Loucy (cell line): ENCODE measurements around the gene TMC3.

ENCODE experiments used
- H2AFZ ChIP-seq: fragments of 200-600 bp; sonication (generic); 2 replicates; pipeline ENCODE4 v1.6.0; 2016; ENCODE audit warnings: antibody characterized with exemption, mild to moderate bottlenecking, low read length, moderate library complexity
- H3F3A ChIP-seq: fragments of 200-600 bp; 2 replicates; pipeline ENCODE4 v1.6.0; 2016; ENCODE audit warnings: antibody characterized with exemption, low read depth, mild to moderate bottlenecking
- H3K27me3 ChIP-seq: fragments of 200-600 bp; sonication (generic); 2 replicates; pipeline ENCODE4 v1.6.1; 2014; ENCODE audit warnings: low read length, mild to moderate bottlenecking; ENCODE audit not compliant: insufficient read depth, poor library complexity, severe bottlenecking
- H3K36me3 ChIP-seq: fragments of 200-600 bp; sonication (generic); 2 replicates; pipeline ENCODE4 v1.6.1; 2016; ENCODE audit warnings: low read length; ENCODE audit not compliant: insufficient read depth
- H3K4me1 ChIP-seq: fragments of 200-600 bp; sonication (generic); 2 replicates; pipeline ENCODE4 v1.5.1; 2014; ENCODE audit warnings: low read length, mild to moderate bottlenecking; ENCODE audit not compliant: insufficient read depth, poor library complexity, severe bottlenecking
- H3K4me2 ChIP-seq: fragments of 200-600 bp; sonication (generic); 2 replicates; pipeline ENCODE4 v1.6.0; 2014; ENCODE audit warnings: antibody characterized with exemption, low read length, low read depth, mild to moderate bottlenecking; ENCODE audit not compliant: poor library complexity, severe bottlenecking
- H3K4me3 ChIP-seq: fragments of 200-600 bp; sonication (generic); 2 replicates; pipeline ENCODE4 v1.5.1; 2014; ENCODE audit warnings: low read length, mild to moderate bottlenecking, mixed read lengths; ENCODE audit not compliant: poor library complexity, severe bottlenecking
- H3K79me2 ChIP-seq: fragments of 200-600 bp; sonication (generic); 2 replicates; pipeline ENCODE4 v1.6.1; 2014; ENCODE audit warnings: low read length; ENCODE audit not compliant: insufficient read depth
- H3K9ac ChIP-seq: fragments of 200-600 bp; sonication (generic); 2 replicates; pipeline ENCODE4 v1.6.0; 2014; ENCODE audit warnings: mild to moderate bottlenecking, low read depth, low read length, moderate library complexity; ENCODE audit not compliant: poor library complexity, severe bottlenecking
- H3K9me2 ChIP-seq: fragments of 200-600 bp; sonication (generic); replicated peaks from 2 replicates; pipeline ENCODE4 v1.6.1; 2016; ENCODE audit warnings: low read depth, low read length, mixed read lengths
- H3K9me3 ChIP-seq: fragments of 200-600 bp; sonication (generic); 2 replicates; pipeline ENCODE4 v1.6.1; 2014; ENCODE audit warnings: mild to moderate bottlenecking, antibody characterized with exemption, low read length, low read depth; ENCODE audit not compliant: insufficient read depth
- H4K20me1 ChIP-seq: fragments of 200-600 bp; sonication (generic); 2 replicates; pipeline ENCODE4 v1.6.0; 2014; ENCODE audit warnings: antibody characterized with exemption, low read length, mild to moderate bottlenecking; ENCODE audit not compliant: insufficient read depth, poor library complexity, severe bottlenecking
- CTCF ChIP-seq: fragments of 200-600 bp; sonication (generic); conservative IDR thresholded peaks from 2 replicates; pipeline ENCODE4 v1.5.1; 2014; ENCODE audit warnings: mild to moderate bottlenecking, antibody characterized with exemption, low read length
- EZH2phosphoT487 ChIP-seq: fragments of 200-600 bp; IDR thresholded peaks from 2 replicates; pipeline ENCODE4 v1.6.1; 2018; ENCODE audit warnings: antibody characterized with exemption, mild to moderate bottlenecking, moderate library complexity, borderline replicate concordance

The TMC3 gene

GRCh38 chr15:81358248-81358647, 15.8 kb downstream of the TMC3 start:
- no peaks in the 10 kb centered on the region for H4K20me1 ChIP-seq
- no peaks in the 10 kb centered on the region for H3K4me1 ChIP-seq
- H3K4me2 ChIP-seq = no peak overlapping the region
- TF ChIP-seq CTCF (no peak), EZH2phosphoT487 (no peak)
- no peak overlapping the region for H2AFZ ChIP-seq
- H3K9me2 ChIP-seq = no peaks in the 10 kb centered on the region
- H3K79me2 ChIP-seq = no peaks in the 10 kb centered on the region
- H3K36me3 ChIP-seq = no peaks in the 10 kb centered on the region
- no peak overlapping the region for H3K4me3 ChIP-seq
- no peaks in the 10 kb centered on the region for H3K27me3 ChIP-seq
- H3F3A ChIP-seq = no peaks in the 10 kb centered on the region
- H3K9ac ChIP-seq = no peak overlapping the region
- no peaks in the 10 kb centered on the region for H3K9me3 ChIP-seq

GRCh38 chr15:81357180-81357686, 16.8 kb downstream of the TMC3 start:
- Histone ChIP-seq H3K4me2 (no peak overlapping the region), H4K20me1 (no peaks in the 10 kb centered on the region), H3K36me3 (no peaks in the 10 kb centered on the region), H3K9me3 (no peaks in the 10 kb centered on the region), H3K4me1 (no peaks in the 10 kb centered on the region), H3K79me2 (no peaks in the 10 kb centered on the region), H3K27me3 (no peaks in the 10 kb centered on the region), H3K9me2 (no peaks in the 10 kb centered on the region), H3K9ac (no peak overlapping the region), H3F3A (no peaks in the 10 kb centered on the region), H3K4me3 (no peak overlapping the region), H2AFZ (no peak overlapping the region)
- TF ChIP-seq CTCF = peak; percentile 36; the same call in 1 of the 2 replicates
- no peak for TF ChIP-seq EZH2phosphoT487

- no peak overlapping the region for H2AFZ ChIP-seq
- no peaks in the 10 kb centered on the region for H3K79me2 ChIP-seq
- H4K20me1 ChIP-seq = no peaks in the 10 kb centered on the region
- H3K27me3 ChIP-seq = no peaks in the 10 kb centered on the region
- H3K4me3 ChIP-seq = no peak overlapping the region
- TF ChIP-seq EZH2phosphoT487 = no peak
- no peaks in the 10 kb centered on the region for H3K9me2 ChIP-seq
- no peaks in the 10 kb centered on the region for H3K9me3 ChIP-seq
- no peaks in the 10 kb centered on the region for H3K36me3 ChIP-seq
- H3F3A ChIP-seq = no peaks in the 10 kb centered on the region
- H3K4me1 ChIP-seq = no peaks in the 10 kb centered on the region
- H3K9ac ChIP-seq = no peak overlapping the region
- no peak overlapping the region for H3K4me2 ChIP-seq
Observed at GRCh38 chr15:81356252-81356651, 17.8 kb downstream of the TMC3 start.

- no peak overlapping the region for H3K4me3 ChIP-seq
- no peak overlapping the region for H3K9ac ChIP-seq
- H3K27me3 ChIP-seq = no peaks in the 10 kb centered on the region
- H3K9me3 ChIP-seq = no peaks in the 10 kb centered on the region
- H3K79me2 ChIP-seq = no peaks in the 10 kb centered on the region
- no peak overlapping the region for H3K4me2 ChIP-seq
- no peaks in the 10 kb centered on the region for H3K9me2 ChIP-seq
- H4K20me1 ChIP-seq = no peaks in the 10 kb centered on the region
- H3K4me1 ChIP-seq = no peaks in the 10 kb centered on the region
- H3F3A ChIP-seq = no peaks in the 10 kb centered on the region
- no peaks in the 10 kb centered on the region for H3K36me3 ChIP-seq
- no peak overlapping the region for H2AFZ ChIP-seq
- TF ChIP-seq CTCF = no peak
- no peak for TF ChIP-seq EZH2phosphoT487
Observed at GRCh38 chr15:81351651-81352050, 22.4 kb downstream of the TMC3 start.
